Fibroblast of lung (primary cell): Measurements from ENCODE around the gene PCBP3.

ENCODE experiments used
- EZH2 ChIP-seq: IDR thresholded peaks from 2 replicates; pipeline ENCODE4 v1.5.1; 2012; ENCODE audit warnings: low read length, control low read depth, mild to moderate bottlenecking; ENCODE audit errors: missing control alignments
- TF ChIP-seq, protein P1 (sequence below), 2 donors: IDR thresholded peaks in 1 of 2; conservative IDR thresholded peaks in 1 of 2; 1 replicate in 1 of 2; 2 replicates in 1 of 2; pipeline ENCODE4 v1.5.1; 2011 to 2012; ENCODE audit warnings: low read length in 2 of 2, control low read depth in 1 of 2, inconsistent platforms in 1 of 2, low read depth in 1 of 2, mild to moderate bottlenecking in 1 of 2

- TF ChIP-seq, protein P1, sequence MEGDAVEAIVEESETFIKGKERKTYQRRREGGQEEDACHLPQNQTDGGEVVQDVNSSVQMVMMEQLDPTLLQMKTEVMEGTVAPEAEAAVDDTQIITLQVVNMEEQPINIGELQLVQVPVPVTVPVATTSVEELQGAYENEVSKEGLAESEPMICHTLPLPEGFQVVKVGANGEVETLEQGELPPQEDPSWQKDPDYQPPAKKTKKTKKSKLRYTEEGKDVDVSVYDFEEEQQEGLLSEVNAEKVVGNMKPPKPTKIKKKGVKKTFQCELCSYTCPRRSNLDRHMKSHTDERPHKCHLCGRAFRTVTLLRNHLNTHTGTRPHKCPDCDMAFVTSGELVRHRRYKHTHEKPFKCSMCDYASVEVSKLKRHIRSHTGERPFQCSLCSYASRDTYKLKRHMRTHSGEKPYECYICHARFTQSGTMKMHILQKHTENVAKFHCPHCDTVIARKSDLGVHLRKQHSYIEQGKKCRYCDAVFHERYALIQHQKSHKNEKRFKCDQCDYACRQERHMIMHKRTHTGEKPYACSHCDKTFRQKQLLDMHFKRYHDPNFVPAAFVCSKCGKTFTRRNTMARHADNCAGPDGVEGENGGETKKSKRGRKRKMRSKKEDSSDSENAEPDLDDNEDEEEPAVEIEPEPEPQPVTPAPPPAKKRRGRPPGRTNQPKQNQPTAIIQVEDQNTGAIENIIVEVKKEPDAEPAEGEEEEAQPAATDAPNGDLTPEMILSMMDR (conservative IDR thresholded peaks at IDR 0.05 in 1 of 2, IDR thresholded peaks at IDR 0.05 in 1 of 2; ENCODE audit: low read depth in 1 of 2, low read length in 2 of 2): no peak
- no peak for TF ChIP-seq EZH2
These were observed 277.5 kb downstream of the PCBP3 start for GRCh38 chr21:45920824-45921600.
